A673 (cell line): Measurements from ENCODE around the gene SPRED2.

ENCODE experiments used
- EZH2 ChIP-seq: fragments of 200-600 bp; sonication (generic); IDR thresholded peaks from 2 replicates; pipeline ENCODE4 v1.6.1; 2017; ENCODE audit warnings: borderline replicate concordance, low read depth, mild to moderate bottlenecking, mixed read lengths, antibody characterized with exemption, low read length; ENCODE audit not compliant: poor library complexity, severe bottlenecking
- TF ChIP-seq, protein P1 (sequence below): fragments of 300-800, 200-600 bp; sonication (generic); conservative IDR thresholded peaks from 2 replicates; pipeline ENCODE4 v1.5.1; 2017; ENCODE audit warnings: low read depth, mild to moderate bottlenecking, antibody characterized with exemption, low read length, moderate library complexity, mixed read lengths

- TF ChIP-seq, protein P1, sequence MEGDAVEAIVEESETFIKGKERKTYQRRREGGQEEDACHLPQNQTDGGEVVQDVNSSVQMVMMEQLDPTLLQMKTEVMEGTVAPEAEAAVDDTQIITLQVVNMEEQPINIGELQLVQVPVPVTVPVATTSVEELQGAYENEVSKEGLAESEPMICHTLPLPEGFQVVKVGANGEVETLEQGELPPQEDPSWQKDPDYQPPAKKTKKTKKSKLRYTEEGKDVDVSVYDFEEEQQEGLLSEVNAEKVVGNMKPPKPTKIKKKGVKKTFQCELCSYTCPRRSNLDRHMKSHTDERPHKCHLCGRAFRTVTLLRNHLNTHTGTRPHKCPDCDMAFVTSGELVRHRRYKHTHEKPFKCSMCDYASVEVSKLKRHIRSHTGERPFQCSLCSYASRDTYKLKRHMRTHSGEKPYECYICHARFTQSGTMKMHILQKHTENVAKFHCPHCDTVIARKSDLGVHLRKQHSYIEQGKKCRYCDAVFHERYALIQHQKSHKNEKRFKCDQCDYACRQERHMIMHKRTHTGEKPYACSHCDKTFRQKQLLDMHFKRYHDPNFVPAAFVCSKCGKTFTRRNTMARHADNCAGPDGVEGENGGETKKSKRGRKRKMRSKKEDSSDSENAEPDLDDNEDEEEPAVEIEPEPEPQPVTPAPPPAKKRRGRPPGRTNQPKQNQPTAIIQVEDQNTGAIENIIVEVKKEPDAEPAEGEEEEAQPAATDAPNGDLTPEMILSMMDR = no peak
- TF ChIP-seq EZH2 = no peak
Observed at GRCh38 chr2:65475000-65475399, 42.6 kb upstream of the SPRED2 start.
